Gastrocnemius medialis (tissue), 4 donors: ENCODE measurements around the gene GNAT1. TPM values are rescaled to one million over a fixed set of nuclear protein-coding genes. Genes with fewer than 3 reads are reported as not detected.
A peak's percentile ranks its signal among the peaks of the same experiment; 100 is the strongest.

Source experiments
- ATAC-seq, 2 donors: fragments of 150-250 bp; one replicate each; pipeline ENCODE4 v1.9.1; 2016
- DNase-seq, 2 donors: peaks; one replicate each; pipeline ENCODE4 v3.0.0-alpha.2; 2019
- H3K27ac ChIP-seq, 4 donors: fragments of 200-600 bp; sonication (generic); 1 replicate in 1 of 4; 2 replicates in 3 of 4; pipeline ENCODE4 v1.5.1; 2016 to 2018; ENCODE audit warnings: mild to moderate bottlenecking in 2 of 4, moderate library complexity in 1 of 4
- H3K27me3 ChIP-seq, 3 donors: fragments of 200-600 bp; sonication (generic) in 2 of 3; 1 replicate in 1 of 3; 2 replicates in 2 of 3; pipeline versions ENCODE4 v1.5.1 to v1.6.0; 2016 to 2019; ENCODE audit warnings: mild to moderate bottlenecking in 1 of 3, moderate library complexity in 1 of 3
- H3K36me3 ChIP-seq, 2 donors: fragments of 200-600 bp; sonication (generic) in 1 of 2; one replicate each; pipeline ENCODE4 v1.5.1; 2017 to 2018
- H3K4me1 ChIP-seq, 2 donors: fragments of 200-600 bp; sonication (generic) in 1 of 2; one replicate each; pipeline ENCODE4 v1.5.1; 2016 to 2017; ENCODE audit warnings: mild to moderate bottlenecking in 2 of 2
- H3K4me3 ChIP-seq, 4 donors: fragments of 200-600 bp; sonication (generic) in 3 of 4; 1 replicate in 1 of 4; 2 replicates in 3 of 4; pipeline ENCODE4 v1.5.1; 2016 to 2019; ENCODE audit warnings: mild to moderate bottlenecking in 2 of 4
- H3K9me3 ChIP-seq, 3 donors: fragments of 200-600 bp; sonication (generic) in 2 of 3; 1 replicate in 1 of 3; 2 replicates in 2 of 3; pipeline ENCODE4 v1.5.1; 2016 to 2019
- CTCF ChIP-seq, 5 experiments: fragments of 450-650 bp in 3 of 5; fragments of 200-600 bp in 2 of 5; sonication (generic) in 2 of 5; IDR thresholded peaks in 4 of 5; conservative IDR thresholded peaks in 1 of 5; 1 replicate in 4 of 5; 2 replicates in 1 of 5; pipeline ENCODE4 v1.5.1; 2016 to 2019; ENCODE audit warnings: antibody characterized with exemption in 5 of 5, mild to moderate bottlenecking in 3 of 5, moderate library complexity in 3 of 5
- POLR2A ChIP-seq, 2 donors: fragments of 450-650 bp; IDR thresholded peaks; one replicate each; pipeline ENCODE4 v1.6.1; 2017; ENCODE audit warnings: antibody characterized with exemption in 2 of 2, mild to moderate bottlenecking in 2 of 2, moderate library complexity in 2 of 2
- in situ Hi-C, 4 donors: fragments of 200-750 bp; cut with MboI; loops; one replicate each; pipeline versions ENCODE4 v1.15.0 to v1.8.0; 2017; ENCODE audit warnings: low sequenced_read_pairs in 4 of 4
- intact Hi-C: fragments of 100-400 bp; cut with DNase I; formaldehyde crosslinking; loops from one replicate; pipeline ENCODE4 v1.15.1; 2023; ENCODE audit warnings: low total_unique reads
- total RNA-seq, 4 donors: library from RNA; depleted of rRNA; stranded (reverse); fragments of >200 nt; gene quantifications; one replicate each; pipeline versions ENCODE4 v1.1.0 to v1.2.3, GENCODE V29; 2016

GNAT1 gene
- total RNA-seq, 4 donors from 2014 or later, result not detected

GRCh38 chr3:50192689-50193141, 1.3 kb downstream of the GNAT1 start:
- ATAC-seq, result peak; percentile 39 to 45
- peaks cover 15 to 18% (median 16%) of the 10 kb centered on the region in 3 donors for H3K27me3 ChIP-seq
- H3K27ac ChIP-seq, result no peak overlapping the region
- DNase-seq, result peak in 1 of 2 donors; percentile 47
- H3K4me1 ChIP-seq, result peaks cover 12 to 22% of the 10 kb centered on the region in 2 donors
- no peak for TF ChIP-seq POLR2A (IDR thresholded peaks at IDR 0.05)
- peak; percentile 87 to 93 (median 93) for TF ChIP-seq CTCF (IDR thresholded peaks at IDR 0.05 in 4 of 5, conservative IDR thresholded peaks at IDR 0.05 in 1 of 5)
- peak overlapping the region in 1 of 4 donors; percentile 25 for H3K4me3 ChIP-seq
- no peaks in the 10 kb centered on the region for H3K9me3 ChIP-seq
- H3K36me3 ChIP-seq, result no peaks in the 10 kb centered on the region
- in situ Hi-C loops, result no loop called here
- intact Hi-C loops, result loop anchor here (1.0 kb wide), 1 partner anchor 81 kb away; no protein-coding TSS in a partner anchor

- in situ Hi-C loops (no loop called here), intact Hi-C loops (no loop called here)
- Histone ChIP-seq H3K4me3 (peak overlapping the region in 1 of 4 donors; percentile 25), H3K36me3 (no peaks in the 10 kb centered on the region), H3K27ac (no peak overlapping the region), H3K4me1 (peaks cover 12 to 22% of the 10 kb centered on the region in 2 donors), H3K9me3 (no peaks in the 10 kb centered on the region), H3K27me3 (peaks cover 15 to 18% (median 16%) of the 10 kb centered on the region in 3 donors)
- ATAC-seq (no peak), DNase-seq (no peak)
- TF ChIP-seq CTCF (IDR thresholded peaks at IDR 0.05 in 4 of 5, conservative IDR thresholded peaks at IDR 0.05 in 1 of 5) (no peak), POLR2A (IDR thresholded peaks at IDR 0.05) (no peak)
These were observed 1.9 kb downstream of the GNAT1 start for GRCh38 chr3:50193286-50193685.

GRCh38 chr3:50193746-50194127, 2.3 kb downstream of the GNAT1 start:
- Histone ChIP-seq H3K36me3 (no peaks in the 10 kb centered on the region), H3K4me1 (peaks cover 12 to 22% of the 10 kb centered on the region in 2 donors), H3K4me3 (no peak overlapping the region), H3K27ac (no peak overlapping the region), H3K27me3 (peaks cover 15 to 18% (median 16%) of the 10 kb centered on the region in 3 donors), H3K9me3 (no peaks in the 10 kb centered on the region)
- DNase-seq (no peak), ATAC-seq (no peak)
- in situ Hi-C loops, result no loop called here
- TF ChIP-seq CTCF (IDR thresholded peaks at IDR 0.05 in 4 of 5, conservative IDR thresholded peaks at IDR 0.05 in 1 of 5), result no peak
- intact Hi-C loops, result loop anchor here (1.0 kb wide), 2 partner anchors 33 to 53 kb away; no protein-coding TSS in a partner anchor

GRCh38 chr3:50194128-50194902, 2.9 kb downstream of the GNAT1 start:
- DNase-seq (peak; percentile 43 to 62), ATAC-seq (peak; percentile 74 to 78)
- Histone ChIP-seq H3K4me1 (peaks cover 12 to 22% of the 10 kb centered on the region in 2 donors), H3K36me3 (no peaks in the 10 kb centered on the region), H3K9me3 (no peaks in the 10 kb centered on the region), H3K27me3 (peaks cover 15 to 18% (median 16%) of the 10 kb centered on the region in 3 donors), H3K27ac (no peak overlapping the region), H3K4me3 (peak overlapping the region in 3 of 4 donors; percentile 23 to 39 (median 24))
- in situ Hi-C loops, result no loop called here
- TF ChIP-seq CTCF (IDR thresholded peaks at IDR 0.05 in 4 of 5, conservative IDR thresholded peaks at IDR 0.05 in 1 of 5) (peak; percentile 87 to 96 (median 88)), POLR2A (IDR thresholded peaks at IDR 0.05) (no peak)
- intact Hi-C loops, result loop anchor here (1.0 kb wide), 2 partner anchors 32 to 52 kb away; no protein-coding TSS in a partner anchor
